Psoas muscle (tissue), 8 donors: ENCODE data around the gene NLGN1. TPM values are rescaled to one million over a fixed set of nuclear protein-coding genes. Genes with fewer than 3 reads are reported as not detected.
"Not testable (repeated sequence)": the region's sequence is repeated elsewhere in the genome, so short reads cannot be mapped to it uniquely, and the experiment has no call there.

ENCODE experiments used
- ATAC-seq, 4 donors: fragments of 200-7000 bp; cut with Tn5 transposase; one replicate each; pipeline ENCODE4 v1.9.1; 2020; ENCODE audit warnings: moderate library complexity in 3 of 4, mild to moderate bottlenecking in 2 of 4
- DNase-seq, 2 donors: peaks; one replicate each; pipeline ENCODE4 v3.0.0-alpha.2; 2020
- H3K27ac ChIP-seq: fragments of 200-600 bp; one replicate; pipeline ENCODE4 v1.8.0; 2022
- H3K27me3 ChIP-seq, 3 donors: fragments of 200-600 bp in 1 of 3; one replicate each; pipeline versions ENCODE4 v1.6.1 to v1.8.0; 2013 to 2022; ENCODE audit warnings: low read length in 2 of 3, mild to moderate bottlenecking in 2 of 3, moderate library complexity in 1 of 3; ENCODE audit not compliant: insufficient read depth in 3 of 3
- H3K36me3 ChIP-seq, 2 donors: fragments of 200-600 bp in 1 of 2; one replicate each; pipeline versions ENCODE4 v1.6.1 to v1.8.0; 2013 to 2022; ENCODE audit warnings: low read depth in 1 of 2, mild to moderate bottlenecking in 1 of 2, moderate library complexity in 1 of 2; ENCODE audit not compliant: insufficient read depth in 1 of 2
- H3K4me1 ChIP-seq: fragments of 200-600 bp; one replicate; pipeline ENCODE4 v1.8.0; 2022
- H3K4me3 ChIP-seq: fragments of 200-600 bp; one replicate; pipeline ENCODE4 v1.8.0; 2022; ENCODE audit warnings: mild to moderate bottlenecking
- H3K9me3 ChIP-seq: fragments of 200-600 bp; one replicate; pipeline ENCODE4 v1.8.0; 2022
- WGBS, 3 donors: extraction: QIAGEN DNeasy Blood & Tissue Kit; methylation state at CpG; one replicate each; pipeline versions ENCODE4 v1.1.6 to v1.1.7; 2013; 5-methylcytosine and 5-hydroxymethylcytosine counted together
- intact Hi-C, 2 donors: fragments of 100-400 bp; cut with DNase I; formaldehyde crosslinking; loops; one replicate each; pipeline versions ENCODE4 v1.11.0 to v1.14.2; 2022
- polyA plus RNA-seq, 3 donors: library from polyadenylated mRNA; stranded (reverse); fragments of 200-250 nt; gene quantifications; one replicate each; pipeline ENCODE4 v1.2.3, GENCODE V29; 2013
- total RNA-seq, 4 donors: library from RNA; stranded (reverse); fragmentation: NEBNext Ultra II Directional in 2 of 4; extraction: Animal tissue kit (Norgen Biotek cat#: 25700) in 2 of 4; gene quantifications; one replicate each; pipeline versions ENCODE4 v1.2.1 to v1.2.4, GENCODE V29; 2021 to 2023
- TF ChIP-seq, protein P1 (sequence below): fragments of 200-600 bp; IDR thresholded peaks from one replicate; pipeline ENCODE4 v1.8.0; 2022; ENCODE audit warnings: antibody characterized with exemption
- donor health status: healthy with polysubstance abuse.
- donor health status: DM: no; HTN: no; CAD: no; lungs with moderate emphysema.
- donor health status: Bipolar disorder and iron deficiency.
- donor health status: healthy.
- donor health status: DM: yes; HTN: yes; CAD: no.
- donor health status: DM: no; HTN: no; CAD: no.
- donor health status: DM: no; HTN: no; CAD: no.
- donor health status: DM: yes; HTN: yes; CAD: no.

The NLGN1 gene
- total and polyA plus RNA-seq, 7 donors: 0.04 to 1.0 (median 0.54) TPM

DNA sequence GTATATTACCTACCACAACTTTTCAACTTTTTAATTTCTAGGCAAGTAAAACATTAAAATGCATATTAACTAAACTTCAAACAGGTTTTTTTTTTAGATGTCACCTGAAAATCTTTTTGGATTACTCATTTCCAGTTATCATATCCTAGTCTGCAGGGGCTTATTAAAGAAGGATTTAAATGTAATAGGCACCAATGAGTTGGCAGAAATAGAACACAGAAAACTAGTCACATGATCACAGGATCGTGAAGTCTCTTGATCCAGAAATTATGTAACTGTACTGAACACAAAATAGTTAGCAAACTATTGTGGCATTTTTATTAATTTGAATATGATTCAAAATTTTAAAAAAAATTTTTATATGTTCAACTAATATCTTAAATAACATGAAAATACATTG lies 807.2 kb downstream of the NLGN1 start:
- DNase-seq (no peak), ATAC-seq (no peak)
- intact Hi-C loops: no loop called here
- TF ChIP-seq, protein P1, sequence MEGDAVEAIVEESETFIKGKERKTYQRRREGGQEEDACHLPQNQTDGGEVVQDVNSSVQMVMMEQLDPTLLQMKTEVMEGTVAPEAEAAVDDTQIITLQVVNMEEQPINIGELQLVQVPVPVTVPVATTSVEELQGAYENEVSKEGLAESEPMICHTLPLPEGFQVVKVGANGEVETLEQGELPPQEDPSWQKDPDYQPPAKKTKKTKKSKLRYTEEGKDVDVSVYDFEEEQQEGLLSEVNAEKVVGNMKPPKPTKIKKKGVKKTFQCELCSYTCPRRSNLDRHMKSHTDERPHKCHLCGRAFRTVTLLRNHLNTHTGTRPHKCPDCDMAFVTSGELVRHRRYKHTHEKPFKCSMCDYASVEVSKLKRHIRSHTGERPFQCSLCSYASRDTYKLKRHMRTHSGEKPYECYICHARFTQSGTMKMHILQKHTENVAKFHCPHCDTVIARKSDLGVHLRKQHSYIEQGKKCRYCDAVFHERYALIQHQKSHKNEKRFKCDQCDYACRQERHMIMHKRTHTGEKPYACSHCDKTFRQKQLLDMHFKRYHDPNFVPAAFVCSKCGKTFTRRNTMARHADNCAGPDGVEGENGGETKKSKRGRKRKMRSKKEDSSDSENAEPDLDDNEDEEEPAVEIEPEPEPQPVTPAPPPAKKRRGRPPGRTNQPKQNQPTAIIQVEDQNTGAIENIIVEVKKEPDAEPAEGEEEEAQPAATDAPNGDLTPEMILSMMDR: no peak
- Histone ChIP-seq H3K27me3 (no peaks in the 10 kb centered on the region), H3K4me1 (no peaks in the 10 kb centered on the region), H3K27ac (no peak overlapping the region), H3K4me3 (no peak overlapping the region), H3K9me3 (no peaks in the 10 kb centered on the region), H3K36me3 (no peaks in the 10 kb centered on the region)
- WGBS, 3 donors: 15 to 28% (median 16%) methylated on average over 1 of the region's 1 CpG

DNA sequence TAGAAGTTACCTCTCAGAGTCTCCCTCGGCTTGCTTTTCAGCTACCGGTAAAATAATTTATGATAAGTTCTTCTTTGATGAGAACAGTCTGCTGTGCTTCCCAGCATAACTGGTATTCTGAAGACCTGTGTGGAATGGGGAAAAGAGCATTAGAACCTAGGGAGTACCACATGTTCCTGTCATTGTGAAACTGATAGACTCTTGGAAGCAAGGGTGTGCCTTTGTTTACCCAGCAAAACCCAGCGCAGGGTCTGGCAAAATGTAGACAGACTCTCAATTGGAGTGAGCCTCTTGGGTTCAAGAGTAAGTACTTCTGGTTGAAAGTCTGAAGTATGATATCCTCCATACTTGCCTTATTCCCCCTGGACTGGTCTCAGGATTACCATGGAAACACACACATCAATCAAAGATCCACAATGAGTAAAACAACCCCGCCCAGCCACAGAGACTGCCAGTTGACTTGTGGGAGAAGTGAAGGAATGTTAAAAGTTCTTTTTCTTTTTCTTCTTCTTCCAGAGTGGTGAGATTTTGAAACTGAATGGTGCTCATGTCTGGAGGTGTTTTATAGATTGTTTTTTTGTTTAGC lies 809.2 kb downstream of the NLGN1 start:
- DNase-seq (no peak), ATAC-seq (no peak)
- H3K36me3 ChIP-seq: no peaks in the 10 kb centered on the region
- no peaks in the 10 kb centered on the region for H3K27me3 ChIP-seq
- H3K9me3 ChIP-seq: no peaks in the 10 kb centered on the region
- intact Hi-C loops: no loop called here
- H3K27ac ChIP-seq: no peak overlapping the region
- TF ChIP-seq, protein P1: no peak
- H3K4me1 ChIP-seq: no peaks in the 10 kb centered on the region
- no peak overlapping the region for H3K4me3 ChIP-seq
- 77 to 80% (median 80%) methylated on average over 4 of the region's 4 CpGs for WGBS, 3 donors

DNA sequence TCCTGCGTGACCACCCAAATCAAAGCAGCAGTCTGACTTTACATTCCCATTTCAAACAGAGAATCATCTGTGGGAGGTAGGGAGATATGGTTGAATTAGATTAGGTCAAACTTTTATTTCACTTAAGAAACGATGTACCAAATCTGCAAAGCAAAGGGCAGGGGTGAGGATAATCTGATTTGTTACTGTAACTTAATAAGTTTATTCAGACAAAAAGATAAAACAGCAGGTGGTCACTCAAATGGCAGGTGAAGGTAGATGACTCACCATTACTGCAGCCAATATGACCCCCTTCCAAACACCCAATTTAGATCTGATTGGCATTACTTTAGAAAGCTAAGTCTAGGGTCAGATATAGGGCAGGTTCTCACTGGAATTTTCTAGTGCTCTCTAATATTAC lies 810.6 kb downstream of the NLGN1 start:
- WGBS, 3 donors: 46 to 65% (median 54%) methylated on average over 2 of the region's 2 CpGs
- H3K4me1 ChIP-seq: no peaks in the 10 kb centered on the region
- H3K27me3 ChIP-seq: no peaks in the 10 kb centered on the region
- H3K4me3 ChIP-seq: no peak overlapping the region
- ATAC-seq (no peak), DNase-seq (no peak)
- intact Hi-C loops: no loop called here
- H3K36me3 ChIP-seq: no peaks in the 10 kb centered on the region
- H3K27ac ChIP-seq: no peak overlapping the region
- H3K9me3 ChIP-seq: no peaks in the 10 kb centered on the region
- TF ChIP-seq, protein P1: no peak

DNA sequence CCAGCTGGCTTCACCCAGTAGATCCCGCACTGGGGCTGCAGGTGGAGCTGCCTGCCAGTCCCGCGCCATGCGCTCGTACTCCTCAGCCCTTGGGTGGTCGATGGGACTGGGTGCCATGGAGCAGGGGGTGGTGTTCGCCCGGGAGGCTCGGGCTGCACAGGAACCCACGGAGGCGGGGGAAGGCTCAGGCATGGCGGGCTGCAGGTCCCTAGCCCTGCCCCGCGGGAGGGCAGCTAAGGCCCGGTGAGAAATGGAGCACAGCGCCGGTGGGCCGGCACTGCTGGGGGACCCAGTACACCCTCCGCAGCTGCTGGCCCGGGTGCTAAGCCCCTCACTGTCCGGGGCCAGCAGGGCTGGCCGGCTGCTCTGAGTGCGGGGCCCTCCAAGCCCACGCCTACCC lies 814.4 kb downstream of the NLGN1 start:
- H3K36me3 ChIP-seq, H3K27ac ChIP-seq, ATAC-seq, H3K27me3 ChIP-seq, H3K4me1 ChIP-seq, H3K4me3 ChIP-seq, H3K9me3 ChIP-seq, DNase-seq, intact Hi-C loops: not testable (repeated sequence)
- WGBS, 3 donors: 91 to 97% (median 96%) methylated on average over 16 to 24 of the region's 24 CpGs

DNA sequence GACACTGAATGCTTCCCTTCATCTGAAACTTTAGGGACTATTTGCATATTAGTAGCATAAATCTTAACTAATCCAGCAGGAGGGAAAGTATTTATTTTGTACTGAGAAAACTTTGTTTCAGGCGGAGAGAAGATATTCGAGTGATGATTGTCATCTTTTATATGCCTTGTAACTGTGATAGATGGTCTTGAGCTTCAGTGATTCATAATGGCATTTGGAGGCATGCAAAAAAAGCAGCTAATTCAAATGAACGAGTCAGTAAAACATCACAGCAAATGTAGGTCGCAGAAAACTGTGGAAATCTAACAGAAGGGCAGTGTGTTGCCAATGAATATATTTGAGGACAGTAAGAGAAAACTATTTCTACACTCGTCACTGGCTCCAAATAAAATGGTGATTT lies 817.9 kb downstream of the NLGN1 start:
- WGBS, 3 donors: 63 to 67% (median 65%) methylated on average over 5 of the region's 5 CpGs
- TF ChIP-seq, protein P1: no peak

More for the DNA sequence above, 817.9 kb downstream of the NLGN1 start:
- no peak for ATAC-seq
- Histone ChIP-seq H3K9me3 (no peaks in the 10 kb centered on the region), H3K27ac (no peak overlapping the region), H3K4me3 (no peak overlapping the region), H3K36me3 (no peaks in the 10 kb centered on the region), H3K4me1 (no peaks in the 10 kb centered on the region), H3K27me3 (no peaks in the 10 kb centered on the region)
- intact Hi-C loops: no loop called here
- DNase-seq: no peak
